Keratinocyte (primary cell): Measurements from ENCODE around the gene ADNP2. TPM values are rescaled to one million over a fixed set of nuclear protein-coding genes. Genes with fewer than 3 reads are reported as not detected.

Experiments
- DNase-seq: peaks from one replicate; pipeline ENCODE4 v3.0.0-alpha.2; 2011; ENCODE audit warnings: low read depth, missing footprints, low spot score
- FAIRE-seq: peaks from 2 replicates; lab custom pipeline; 2011; peaks lifted over from hg19 to GRCh38; lab: Jason Lieb, UNC
- H2AFZ ChIP-seq: 2 replicates; pipeline ENCODE4 v1.6.0; 2012; ENCODE audit warnings: low read length, control low read depth, inconsistent platforms; ENCODE audit not compliant: control insufficient read depth
- H3K27ac ChIP-seq: 2 replicates; pipeline ENCODE4 v1.5.1; 2011; ENCODE audit warnings: low read length; ENCODE audit not compliant: control insufficient read depth, insufficient read depth
- H3K27me3 ChIP-seq: 3 replicates; pipeline ENCODE4 v1.6.0; 2011; ENCODE audit warnings: low read length; ENCODE audit not compliant: control insufficient read depth, insufficient read depth; ENCODE audit errors: extremely low read depth
- H3K36me3 ChIP-seq, 2 experiments: 2 replicates in 1 of 2; 3 replicates in 1 of 2; pipeline ENCODE4 v1.5.1; 2011; ENCODE audit warnings: low read length in 2 of 2, mild to moderate bottlenecking in 1 of 2; ENCODE audit not compliant: control insufficient read depth in 2 of 2, insufficient read depth in 2 of 2; ENCODE audit errors: extremely low read depth in 1 of 2
- H3K4me1 ChIP-seq: 3 replicates; pipeline ENCODE4 v1.5.1; 2011; ENCODE audit warnings: low read length; ENCODE audit not compliant: control insufficient read depth, insufficient read depth; ENCODE audit errors: extremely low read depth
- H3K4me2 ChIP-seq: 3 replicates; pipeline ENCODE4 v1.6.0; 2011; ENCODE audit warnings: low read depth, low read length; ENCODE audit not compliant: control insufficient read depth, insufficient read depth; ENCODE audit errors: extremely low read depth
- H3K4me3 ChIP-seq, 3 experiments: fragments of 200-600 bp in 1 of 3; sonication (generic) in 1 of 3; 2 replicates in 2 of 3; 3 replicates in 1 of 3; pipeline ENCODE4 v1.5.1; 2011 to 2016; ENCODE audit warnings: low read length in 3 of 3, mild to moderate bottlenecking in 3 of 3, control low read depth in 2 of 3, inconsistent platforms in 1 of 3, low read depth in 1 of 3, mixed read lengths in 1 of 3, mixed run types in 1 of 3, moderate library complexity in 1 of 3; ENCODE audit not compliant: control insufficient read depth in 2 of 3, insufficient read depth in 2 of 3; ENCODE audit errors: extremely low read depth in 1 of 3
- H3K79me2 ChIP-seq: 2 replicates; pipeline ENCODE4 v1.6.0; 2012; ENCODE audit warnings: low read length; ENCODE audit not compliant: control insufficient read depth, insufficient read depth
- H3K9ac ChIP-seq: 3 replicates; pipeline ENCODE4 v1.6.0; 2011; ENCODE audit warnings: low read length; ENCODE audit not compliant: control insufficient read depth, insufficient read depth; ENCODE audit errors: extremely low read depth
- H3K9me1 ChIP-seq: 3 replicates; pipeline ENCODE4 v1.6.0; 2011; ENCODE audit warnings: low read length; ENCODE audit not compliant: control insufficient read depth, insufficient read depth; ENCODE audit errors: extremely low read depth
- H3K9me3 ChIP-seq: 2 replicates; pipeline ENCODE4 v1.5.1; 2012; ENCODE audit warnings: low read depth, low read length; ENCODE audit not compliant: control insufficient read depth
- H4K20me1 ChIP-seq: 3 replicates; pipeline ENCODE4 v1.6.0; 2011; ENCODE audit warnings: low read length; ENCODE audit not compliant: control insufficient read depth, insufficient read depth; ENCODE audit errors: extremely low read depth
- EZH2 ChIP-seq: IDR thresholded peaks from one replicate; pipeline ENCODE4 v1.6.1; 2012; ENCODE audit warnings: inconsistent platforms, mild to moderate bottlenecking, low read length, moderate library complexity
- dilution Hi-C: fragments of 300-500 bp; cut with MboI; formaldehyde crosslinking; loops from one replicate; pipeline ENCODE4 v1.7.0; 2020; ENCODE audit warnings: low sequenced_read_pairs; ENCODE audit not compliant: extremely low pct_ligation_motif_present
- polyA plus RNA-seq, 5 experiments: library from polyadenylated mRNA; depleted of rRNA in 3 of 5; stranded (reverse) in 3 of 5; stranded (forward) in 1 of 5; unstranded in 1 of 5; fragments of >200 nt; gene quantifications; 1 replicate in 1 of 5; 2 replicates in 3 of 5; 3 replicates in 1 of 5; pipeline versions ENCODE4 v1.2.1 to v1.2.3, GENCODE V29; 2011 to 2012; ENCODE audit warnings: missing spikeins in 2 of 5, low read depth in 1 of 5, low replicate concordance in 1 of 5
- TF ChIP-seq, protein P1 (sequence below), 3 experiments: IDR thresholded peaks in 1 of 3; conservative IDR thresholded peaks in 1 of 3; optimal IDR thresholded peaks in 1 of 3; 2 replicates in 2 of 3; 3 replicates in 1 of 3; pipeline versions ENCODE3 to v1.5.1; 2011; ENCODE audit warnings: low read length in 3 of 3, mild to moderate bottlenecking in 3 of 3, moderate library complexity in 2 of 3, control low read depth in 1 of 3, inconsistent platforms in 1 of 3; ENCODE audit not compliant: insufficient read depth in 2 of 3; ENCODE audit errors: extremely low read depth in 1 of 3

Gene ADNP2
- polyA plus RNA-seq, 1 donor (not counting 4 experiments of a cell fraction or from before 2014, with no cell fraction given): 11.3 TPM

DNA sequence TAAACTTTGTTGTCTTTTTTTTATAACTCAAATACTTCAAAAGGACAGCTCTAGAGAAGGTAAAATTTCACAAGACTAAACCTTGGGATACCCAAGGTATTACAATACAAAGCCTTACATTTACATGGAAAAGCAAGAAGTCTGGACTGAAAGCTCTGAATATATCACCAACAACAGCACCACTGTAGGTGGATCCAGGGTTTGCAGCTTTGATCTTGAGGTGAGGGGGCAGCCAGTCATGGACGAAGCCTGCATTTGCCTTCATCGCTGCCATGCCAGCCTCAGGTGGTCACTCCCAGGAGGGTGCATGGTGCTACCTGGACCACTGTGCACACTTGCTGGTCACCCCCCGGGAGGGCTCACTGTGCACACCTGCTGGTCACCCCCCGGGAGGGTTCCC, 38.2 kb upstream of the ADNP2 start:
- peaks cover 6% of the 10 kb centered on the region for H3K4me1 ChIP-seq
- H3K9ac ChIP-seq: no peak overlapping the region
- no peaks in the 10 kb centered on the region for H3K79me2 ChIP-seq
- dilution Hi-C loops: no loop called here
- no peaks in the 10 kb centered on the region for H3K9me1 ChIP-seq
- no peak overlapping the region for H3K4me2 ChIP-seq
- no peak overlapping the region for H3K27ac ChIP-seq
- no peak overlapping the region for H3K4me3 ChIP-seq
- no peak overlapping the region for H2AFZ ChIP-seq
- no peaks in the 10 kb centered on the region for H3K27me3 ChIP-seq
- no peak for FAIRE-seq
- H3K36me3 ChIP-seq: no peaks in the 10 kb centered on the region
- TF ChIP-seq EZH2: no peak
- TF ChIP-seq, protein P1, sequence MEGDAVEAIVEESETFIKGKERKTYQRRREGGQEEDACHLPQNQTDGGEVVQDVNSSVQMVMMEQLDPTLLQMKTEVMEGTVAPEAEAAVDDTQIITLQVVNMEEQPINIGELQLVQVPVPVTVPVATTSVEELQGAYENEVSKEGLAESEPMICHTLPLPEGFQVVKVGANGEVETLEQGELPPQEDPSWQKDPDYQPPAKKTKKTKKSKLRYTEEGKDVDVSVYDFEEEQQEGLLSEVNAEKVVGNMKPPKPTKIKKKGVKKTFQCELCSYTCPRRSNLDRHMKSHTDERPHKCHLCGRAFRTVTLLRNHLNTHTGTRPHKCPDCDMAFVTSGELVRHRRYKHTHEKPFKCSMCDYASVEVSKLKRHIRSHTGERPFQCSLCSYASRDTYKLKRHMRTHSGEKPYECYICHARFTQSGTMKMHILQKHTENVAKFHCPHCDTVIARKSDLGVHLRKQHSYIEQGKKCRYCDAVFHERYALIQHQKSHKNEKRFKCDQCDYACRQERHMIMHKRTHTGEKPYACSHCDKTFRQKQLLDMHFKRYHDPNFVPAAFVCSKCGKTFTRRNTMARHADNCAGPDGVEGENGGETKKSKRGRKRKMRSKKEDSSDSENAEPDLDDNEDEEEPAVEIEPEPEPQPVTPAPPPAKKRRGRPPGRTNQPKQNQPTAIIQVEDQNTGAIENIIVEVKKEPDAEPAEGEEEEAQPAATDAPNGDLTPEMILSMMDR (optimal IDR thresholded peaks at IDR 0.05 in 1 of 3, IDR thresholded peaks at IDR 0.05 in 1 of 3, conservative IDR thresholded peaks at IDR 0.05 in 1 of 3; ENCODE audit: extremely low read depth in 1 of 3, insufficient read depth in 2 of 3, low read length in 3 of 3): no peak
- H4K20me1 ChIP-seq: no peaks in the 10 kb centered on the region
- no peaks in the 10 kb centered on the region for H3K9me3 ChIP-seq
- DNase-seq: no peak

DNA sequence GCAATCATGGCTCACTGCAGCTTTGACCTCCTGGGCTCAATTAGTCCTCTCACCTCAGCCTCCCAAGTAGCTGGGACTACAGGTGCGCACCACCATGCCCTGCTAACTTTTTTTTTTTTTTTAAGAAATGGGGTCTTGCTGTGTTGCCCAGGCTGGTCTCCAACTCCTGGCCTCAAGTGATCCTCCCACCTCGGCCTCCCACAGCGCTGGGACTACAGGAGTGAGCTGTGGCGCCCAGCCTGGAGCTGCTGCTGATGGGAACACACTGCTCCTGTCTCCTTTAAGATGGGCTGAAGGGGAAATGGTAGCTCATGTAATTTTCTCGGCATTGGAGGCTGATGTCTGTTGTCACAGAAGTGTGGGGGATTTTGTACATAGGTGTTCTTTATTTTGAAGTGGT, 34.9 kb upstream of the ADNP2 start:
- Histone ChIP-seq H4K20me1 (no peaks in the 10 kb centered on the region), H3K27me3 (no peaks in the 10 kb centered on the region), H3K9ac (no peak overlapping the region), H3K9me3 (no peaks in the 10 kb centered on the region), H3K79me2 (no peaks in the 10 kb centered on the region), H3K4me1 (no peaks in the 10 kb centered on the region), H3K4me2 (no peak overlapping the region), H3K36me3 (no peaks in the 10 kb centered on the region), H3K4me3 (no peak overlapping the region), H3K27ac (no peak overlapping the region), H3K9me1 (no peaks in the 10 kb centered on the region), H2AFZ (no peak overlapping the region)
- dilution Hi-C loops: no loop called here
- DNase-seq (no peak), FAIRE-seq (no peak)
- TF ChIP-seq, protein P1 (optimal IDR thresholded peaks at IDR 0.05 in 1 of 3, IDR thresholded peaks at IDR 0.05 in 1 of 3, conservative IDR thresholded peaks at IDR 0.05 in 1 of 3; ENCODE audit: extremely low read depth in 1 of 3, insufficient read depth in 2 of 3, low read length in 3 of 3): no peak
- no peak for TF ChIP-seq EZH2
